WTC11 (cell line): ENCODE results near the gene CAMTA1. TPM values are rescaled to one million over a fixed set of nuclear protein-coding genes. Genes with fewer than 3 reads are reported as not detected.
A peak's percentile ranks its signal among the peaks of the same experiment; 100 is the strongest.

Experiments used
- ATAC-seq: fragments of 200-7000 bp; cut with Tn5 transposase; 2 replicates; pipeline ENCODE4 v1.10.0; 2021; ENCODE audit warnings: mild to moderate bottlenecking, moderate library complexity
- CTCF ChIA-PET: fragments of 300-600 bp; sonication (Branson Sonifier 250); formaldehyde crosslinking; loops from one replicate; lab custom pipeline; 2021; ENCODE audit warnings: antibody characterized with exemption; lab: Charles Lee
- POLR2A ChIA-PET: fragments of 350-600 bp; sonication (Branson Sonifier 250); formaldehyde crosslinking; loops from one replicate; lab custom pipeline; 2021; ENCODE audit warnings: antibody characterized with exemption; lab: Charles Lee
- DNase-seq: peaks from one replicate; pipeline ENCODE4 v3.0.0; 2021; ENCODE audit warnings: low spot score
- H3K27ac Mint-ChIP-seq: 2 replicates; pipeline ENCODE4 v1.8.0; 2021; ENCODE audit warnings: mixed read lengths
- H3K27me3 Mint-ChIP-seq: 2 replicates; pipeline ENCODE4 v1.8.0; 2021; ENCODE audit warnings: low read depth, mild to moderate bottlenecking, moderate library complexity, mixed read lengths
- H3K36me3 Mint-ChIP-seq: 2 replicates; pipeline ENCODE4 v1.8.0; 2021; ENCODE audit warnings: mixed read lengths
- H3K4me1 Mint-ChIP-seq: 2 replicates; pipeline ENCODE4 v1.8.0; 2022; ENCODE audit warnings: mixed read lengths
- H3K4me3 Mint-ChIP-seq: 2 replicates; pipeline ENCODE4 v1.8.0; 2021; ENCODE audit warnings: mild to moderate bottlenecking, moderate library complexity, mixed read lengths
- H3K9me3 Mint-ChIP-seq: 2 replicates; pipeline ENCODE4 v1.8.0; 2021; ENCODE audit warnings: mixed read lengths
- ATF2 ChIP-seq: sonication (generic); formaldehyde crosslinking; IDR thresholded peaks from 2 replicates; pipeline ENCODE4 v1.8.1; 2022; ENCODE audit warnings: low read depth, missing genetic modification reagents, borderline replicate concordance
- ATF3 ChIP-seq: sonication (generic); formaldehyde crosslinking; conservative IDR thresholded peaks from 2 replicates; pipeline ENCODE4 v1.8.1; 2022; ENCODE audit warnings: mild to moderate bottlenecking, missing genetic modification reagents
- E2F5 ChIP-seq: sonication (generic); formaldehyde crosslinking; IDR thresholded peaks from 2 replicates; pipeline ENCODE4 v1.8.1; 2022; ENCODE audit warnings: mild to moderate bottlenecking, moderate library complexity, missing genetic modification reagents
- ERG ChIP-seq: fragments of 250-450 bp; sonication (Bioruptor Pico); IDR thresholded peaks from 2 replicates; pipeline ENCODE4 v1.8.0; 2021; ENCODE audit warnings: mild to moderate bottlenecking
- FOXJ3 ChIP-seq: sonication (generic); formaldehyde crosslinking; IDR thresholded peaks from 2 replicates; pipeline ENCODE4 v1.9.0; 2021; ENCODE audit warnings: missing genetic modification reagents, mild to moderate bottlenecking, borderline replicate concordance
- GRHL2 ChIP-seq: fragments of 250-450 bp; sonication (Bioruptor Pico); IDR thresholded peaks from 2 replicates; pipeline ENCODE4 v1.8.0; 2022; ENCODE audit warnings: mild to moderate bottlenecking, moderate library complexity; ENCODE audit not compliant: insufficient replicate concordance, severe bottlenecking
- IRF1 ChIP-seq: sonication (generic); formaldehyde crosslinking; IDR thresholded peaks from 2 replicates; pipeline ENCODE4 v1.8.0; 2023; ENCODE audit warnings: missing genetic modification reagents
- MYBL2 ChIP-seq: sonication (generic); formaldehyde crosslinking; IDR thresholded peaks from 2 replicates; pipeline ENCODE4 v1.8.1; 2023; ENCODE audit warnings: mild to moderate bottlenecking, moderate library complexity, missing genetic modification reagents
- NFE2L1 ChIP-seq: sonication (generic); formaldehyde crosslinking; IDR thresholded peaks from 2 replicates; pipeline ENCODE4 v1.8.1; 2023; ENCODE audit warnings: missing genetic modification reagents
- NR3C1 ChIP-seq: sonication (generic); formaldehyde crosslinking; conservative IDR thresholded peaks from 2 replicates; pipeline ENCODE4 v1.8.1; 2023; ENCODE audit warnings: low read depth, mild to moderate bottlenecking, missing genetic modification reagents
- RORB ChIP-seq: fragments of 250-450 bp; sonication (Bioruptor Pico); IDR thresholded peaks from 2 replicates; pipeline ENCODE4 v1.9.0; 2021; ENCODE audit warnings: mild to moderate bottlenecking
- SOX15 ChIP-seq: fragments of 250-450 bp; sonication (Bioruptor Pico); IDR thresholded peaks from 2 replicates; pipeline ENCODE4 v1.9.0; 2021; ENCODE audit warnings: mild to moderate bottlenecking
- ZBTB43 ChIP-seq: sonication (generic); formaldehyde crosslinking; IDR thresholded peaks from 2 replicates; pipeline ENCODE4 v1.8.1; 2023; ENCODE audit warnings: mild to moderate bottlenecking, missing genetic modification reagents
- ZNF281 ChIP-seq: sonication (generic); formaldehyde crosslinking; IDR thresholded peaks from 2 replicates; pipeline ENCODE4 v1.8.0; 2023; ENCODE audit warnings: mild to moderate bottlenecking, missing genetic modification reagents
- ZNF512 ChIP-seq: sonication (generic); formaldehyde crosslinking; IDR thresholded peaks from 2 replicates; pipeline ENCODE4 v1.8.1; 2022; ENCODE audit warnings: missing genetic modification reagents, borderline replicate concordance
- total RNA-seq: library from RNA; stranded (reverse); gene quantifications from 3 replicates; pipeline ENCODE4 v1.2.3, GENCODE V29; 2021

Gene CAMTA1
- total RNA-seq, 1 experiment from 2014 or later = 86.4 TPM

GRCh38 chr1:7640920-7641585 is 855.8 kb downstream of the CAMTA1 start:
- peaks cover 18% of the 10 kb centered on the region for H3K4me1 Mint-ChIP-seq
- H3K27ac Mint-ChIP-seq = 0 out of 2 replicates have a peak overlapping the region, but pooled peaks have one; percentile 27
- no peak overlapping the region for H3K4me3 Mint-ChIP-seq
- POLR2A ChIA-PET = interaction anchor here (0.5 kb wide), 1 partner anchor 804 kb away, joined by 4 read pairs; no protein-coding TSS in a partner anchor
- no peaks in the 10 kb centered on the region for H3K36me3 Mint-ChIP-seq
- H3K27me3 Mint-ChIP-seq = no peaks in the 10 kb centered on the region
- ATAC-seq (no peak), DNase-seq (no peak)
- TF ChIP-seq NR3C1 (CRISPR knock-in tag) = no peak
- TF ChIP-seq FOXJ3 (CRISPR knock-in tag) = no peak
- no peak for TF ChIP-seq SOX15 (CRISPR knock-in tag)
- no peak for TF ChIP-seq E2F5
- TF ChIP-seq GRHL2 (CRISPR knock-in tag) = no peak
- TF ChIP-seq ZBTB43 (CRISPR knock-in tag) = no peak
- no peak for TF ChIP-seq NFE2L1 (CRISPR knock-in tag)
- TF ChIP-seq IRF1 (CRISPR knock-in tag) = no peak
- peaks cover 6% of the 10 kb centered on the region; the same call in 1 of the 2 replicates for H3K9me3 Mint-ChIP-seq
- CTCF ChIA-PET = interaction anchor here (0.8 to 2.4 kb wide), 12 partner anchors 9 to 433 kb away, joined by 3 to 11 read pairs (median 4); no protein-coding TSS in a partner anchor

- Mint-ChIP-seq H3K27ac (no peak overlapping the region), H3K4me1 (peaks cover 18% of the 10 kb centered on the region)
- no peak for DNase-seq
- no peak for TF ChIP-seq E2F5
- TF ChIP-seq ZNF512 (CRISPR knock-in tag) = no peak
- TF ChIP-seq MYBL2 (CRISPR knock-in tag) = no peak
- TF ChIP-seq ERG (CRISPR knock-in tag) = no peak
- no peak for TF ChIP-seq ATF2 (CRISPR knock-in tag)
- TF ChIP-seq ATF3 (CRISPR knock-in tag) = no peak
- no peak for TF ChIP-seq ZNF281 (CRISPR knock-in tag)
- no peak for TF ChIP-seq RORB (CRISPR knock-in tag)
- TF ChIP-seq, all 79 proteins: peak for 0
- H3K27me3 Mint-ChIP-seq = no peaks in the 10 kb centered on the region
- CTCF ChIA-PET = interaction anchor here (0.6 to 2.4 kb wide), 13 partner anchors 9 to 434 kb away, joined by 3 to 11 read pairs (median 4); no protein-coding TSS in a partner anchor
- POLR2A ChIA-PET = interaction anchor here (0.5 kb wide), 2 partner anchors 803 to 1151 kb away, joined by 3 to 4 read pairs; no protein-coding TSS in a partner anchor
- no peak overlapping the region for H3K4me3 Mint-ChIP-seq
- ATAC-seq = peak; percentile 50
- peaks cover 6% of the 10 kb centered on the region; the same call in 1 of the 2 replicates for H3K9me3 Mint-ChIP-seq
- no peaks in the 10 kb centered on the region for H3K36me3 Mint-ChIP-seq
Measured at GRCh38 chr1:7641587-7642417, 856.5 kb downstream of the CAMTA1 start.
